Ishikawa (cell line): ENCODE results near the gene HSP90AB1.

Experiments
- CEBPB ChIP-seq: IDR thresholded peaks from 2 replicates; pipeline ENCODE4 v1.6.1; 2012
- EGR1 ChIP-seq: IDR thresholded peaks from 2 replicates; pipeline ENCODE4 v1.6.1; 2012
- EP300 ChIP-seq: IDR thresholded peaks from 2 replicates; pipeline ENCODE4 v1.6.1; 2012; ENCODE audit warnings: borderline replicate concordance
- FOXM1 ChIP-seq: IDR thresholded peaks from 2 replicates; pipeline ENCODE4 v1.6.1; 2012; ENCODE audit warnings: low read depth, borderline replicate concordance
- RAD21 ChIP-seq: IDR thresholded peaks from 2 replicates; pipeline ENCODE4 v1.6.1; 2012; ENCODE audit warnings: low read depth
- TAF1 ChIP-seq: IDR thresholded peaks from 2 replicates; pipeline ENCODE4 v1.6.1; 2012; ENCODE audit warnings: low read depth, mild to moderate bottlenecking
- TEAD4 ChIP-seq: IDR thresholded peaks from 2 replicates; pipeline ENCODE4 v1.6.1; 2012
- YY1 ChIP-seq: IDR thresholded peaks from 2 replicates; pipeline ENCODE4 v1.6.1; 2012; ENCODE audit warnings: low read depth
- TF ChIP-seq, protein P1 (sequence below): IDR thresholded peaks from 2 replicates; pipeline ENCODE4 v1.6.1; 2012; ENCODE audit warnings: low read depth, mild to moderate bottlenecking
- TF ChIP-seq, protein P2 (sequence below): IDR thresholded peaks from 2 replicates; pipeline ENCODE4 v1.6.1; 2012

DNA sequence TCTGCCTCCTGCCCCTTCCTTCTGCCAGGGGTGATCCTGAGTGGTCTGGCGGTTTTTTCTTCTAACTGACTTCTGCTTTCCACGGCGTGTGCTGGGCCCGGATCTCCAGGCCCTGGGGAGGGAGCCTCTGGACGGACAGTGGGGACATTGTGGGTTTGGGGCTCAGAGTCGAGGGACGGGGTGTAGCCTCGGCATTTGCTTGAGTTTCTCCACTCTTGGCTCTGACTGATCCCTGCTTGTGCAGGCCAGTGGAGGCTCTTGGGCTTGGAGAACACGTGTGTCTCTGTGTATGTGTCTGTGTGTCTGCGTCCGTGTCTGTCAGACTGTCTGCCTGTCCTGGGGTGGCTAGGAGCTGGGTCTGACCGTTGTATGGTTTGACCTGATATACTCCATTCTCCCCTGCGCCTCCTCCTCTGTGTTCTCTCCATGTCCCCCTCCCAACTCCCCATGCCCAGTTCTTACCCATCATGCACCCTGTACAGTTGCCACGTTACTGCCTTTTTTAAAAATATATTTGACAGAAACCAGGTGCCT is 13.3 kb upstream of the HSP90AB1 start:
- TF ChIP-seq TEAD4 = no peak
- no peak for TF ChIP-seq EP300
- TF ChIP-seq FOXM1 = no peak
- TF ChIP-seq, protein P1, sequence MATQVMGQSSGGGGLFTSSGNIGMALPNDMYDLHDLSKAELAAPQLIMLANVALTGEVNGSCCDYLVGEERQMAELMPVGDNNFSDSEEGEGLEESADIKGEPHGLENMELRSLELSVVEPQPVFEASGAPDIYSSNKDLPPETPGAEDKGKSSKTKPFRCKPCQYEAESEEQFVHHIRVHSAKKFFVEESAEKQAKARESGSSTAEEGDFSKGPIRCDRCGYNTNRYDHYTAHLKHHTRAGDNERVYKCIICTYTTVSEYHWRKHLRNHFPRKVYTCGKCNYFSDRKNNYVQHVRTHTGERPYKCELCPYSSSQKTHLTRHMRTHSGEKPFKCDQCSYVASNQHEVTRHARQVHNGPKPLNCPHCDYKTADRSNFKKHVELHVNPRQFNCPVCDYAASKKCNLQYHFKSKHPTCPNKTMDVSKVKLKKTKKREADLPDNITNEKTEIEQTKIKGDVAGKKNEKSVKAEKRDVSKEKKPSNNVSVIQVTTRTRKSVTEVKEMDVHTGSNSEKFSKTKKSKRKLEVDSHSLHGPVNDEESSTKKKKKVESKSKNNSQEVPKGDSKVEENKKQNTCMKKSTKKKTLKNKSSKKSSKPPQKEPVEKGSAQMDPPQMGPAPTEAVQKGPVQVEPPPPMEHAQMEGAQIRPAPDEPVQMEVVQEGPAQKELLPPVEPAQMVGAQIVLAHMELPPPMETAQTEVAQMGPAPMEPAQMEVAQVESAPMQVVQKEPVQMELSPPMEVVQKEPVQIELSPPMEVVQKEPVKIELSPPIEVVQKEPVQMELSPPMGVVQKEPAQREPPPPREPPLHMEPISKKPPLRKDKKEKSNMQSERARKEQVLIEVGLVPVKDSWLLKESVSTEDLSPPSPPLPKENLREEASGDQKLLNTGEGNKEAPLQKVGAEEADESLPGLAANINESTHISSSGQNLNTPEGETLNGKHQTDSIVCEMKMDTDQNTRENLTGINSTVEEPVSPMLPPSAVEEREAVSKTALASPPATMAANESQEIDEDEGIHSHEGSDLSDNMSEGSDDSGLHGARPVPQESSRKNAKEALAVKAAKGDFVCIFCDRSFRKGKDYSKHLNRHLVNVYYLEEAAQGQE = no peak
- TF ChIP-seq TAF1 = no peak
- TF ChIP-seq CEBPB = no peak
- no peak for TF ChIP-seq RAD21
- no peak for TF ChIP-seq EGR1
- TF ChIP-seq YY1 = no peak
- TF ChIP-seq, protein P2, sequence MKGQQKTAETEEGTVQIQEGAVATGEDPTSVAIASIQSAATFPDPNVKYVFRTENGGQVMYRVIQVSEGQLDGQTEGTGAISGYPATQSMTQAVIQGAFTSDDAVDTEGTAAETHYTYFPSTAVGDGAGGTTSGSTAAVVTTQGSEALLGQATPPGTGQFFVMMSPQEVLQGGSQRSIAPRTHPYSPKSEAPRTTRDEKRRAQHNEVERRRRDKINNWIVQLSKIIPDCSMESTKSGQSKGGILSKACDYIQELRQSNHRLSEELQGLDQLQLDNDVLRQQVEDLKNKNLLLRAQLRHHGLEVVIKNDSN = no peak
